ENCODE measurements around the gene CEMIP.
A peak's percentile ranks its signal among the peaks of the same experiment; 100 is the strongest.

The CEMIP gene

DNA sequence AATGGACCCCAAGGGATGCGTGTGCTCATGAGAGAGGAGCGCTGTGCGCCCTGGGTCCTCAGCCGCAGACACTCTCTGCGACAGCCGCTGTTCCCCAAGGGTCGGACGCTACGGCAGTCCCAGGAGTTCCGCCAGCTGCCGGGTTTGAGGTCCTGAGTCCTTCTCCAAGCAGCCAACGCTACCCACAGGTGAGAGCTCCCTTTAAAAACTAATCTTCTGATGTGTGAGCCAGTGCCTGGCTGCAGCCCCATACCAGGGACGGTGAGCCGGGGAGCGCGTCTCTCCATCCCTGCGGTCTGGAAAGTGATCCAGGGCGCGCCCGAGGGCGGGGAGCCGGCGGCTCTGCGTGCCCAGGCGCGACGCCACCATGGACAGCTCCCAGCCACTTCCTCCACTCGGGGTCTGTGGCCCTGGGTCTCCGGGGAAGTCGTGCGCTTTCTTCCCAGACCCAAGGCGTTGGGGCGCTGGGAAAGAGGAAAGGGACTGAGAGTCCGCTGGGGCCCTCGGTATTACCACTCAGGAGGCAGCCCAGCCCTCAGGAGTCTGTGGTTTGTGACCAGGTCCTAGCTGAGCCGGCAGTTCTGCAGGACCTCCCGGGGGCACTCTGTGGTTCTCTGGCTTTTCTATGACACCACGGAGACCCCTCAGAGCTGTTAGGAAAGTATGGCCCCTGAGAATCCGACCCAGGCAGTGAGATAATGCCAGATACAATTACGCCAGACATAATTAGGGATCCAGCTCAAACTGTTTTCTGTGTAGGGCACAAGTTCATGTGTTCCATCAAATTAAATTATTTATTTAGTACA is 1.4 kb downstream of the CEMIP start:
- H3K27ac ChIP-seq: no peak overlapping the region
- TF ChIP-seq, protein P1, sequence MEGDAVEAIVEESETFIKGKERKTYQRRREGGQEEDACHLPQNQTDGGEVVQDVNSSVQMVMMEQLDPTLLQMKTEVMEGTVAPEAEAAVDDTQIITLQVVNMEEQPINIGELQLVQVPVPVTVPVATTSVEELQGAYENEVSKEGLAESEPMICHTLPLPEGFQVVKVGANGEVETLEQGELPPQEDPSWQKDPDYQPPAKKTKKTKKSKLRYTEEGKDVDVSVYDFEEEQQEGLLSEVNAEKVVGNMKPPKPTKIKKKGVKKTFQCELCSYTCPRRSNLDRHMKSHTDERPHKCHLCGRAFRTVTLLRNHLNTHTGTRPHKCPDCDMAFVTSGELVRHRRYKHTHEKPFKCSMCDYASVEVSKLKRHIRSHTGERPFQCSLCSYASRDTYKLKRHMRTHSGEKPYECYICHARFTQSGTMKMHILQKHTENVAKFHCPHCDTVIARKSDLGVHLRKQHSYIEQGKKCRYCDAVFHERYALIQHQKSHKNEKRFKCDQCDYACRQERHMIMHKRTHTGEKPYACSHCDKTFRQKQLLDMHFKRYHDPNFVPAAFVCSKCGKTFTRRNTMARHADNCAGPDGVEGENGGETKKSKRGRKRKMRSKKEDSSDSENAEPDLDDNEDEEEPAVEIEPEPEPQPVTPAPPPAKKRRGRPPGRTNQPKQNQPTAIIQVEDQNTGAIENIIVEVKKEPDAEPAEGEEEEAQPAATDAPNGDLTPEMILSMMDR (IDR thresholded peaks at IDR 0.05; ENCODE audit: low read depth, low read length, missing control alignments): no peak
- peak; percentile 28 for DNase-seq
- peak overlapping the region; percentile 59 for H3K4me3 ChIP-seq (ENCODE audit: low read depth, low read length)
- no peaks in the 10 kb centered on the region for H3K36me3 ChIP-seq (replicated peaks)
- no peaks in the 10 kb centered on the region for H3K27me3 ChIP-seq (replicated peaks)
- in situ Hi-C loops (cut with HindIII; ENCODE audit: low pct_ligation_motif_present, low sequenced_read_pairs): no loop called here

DNA sequence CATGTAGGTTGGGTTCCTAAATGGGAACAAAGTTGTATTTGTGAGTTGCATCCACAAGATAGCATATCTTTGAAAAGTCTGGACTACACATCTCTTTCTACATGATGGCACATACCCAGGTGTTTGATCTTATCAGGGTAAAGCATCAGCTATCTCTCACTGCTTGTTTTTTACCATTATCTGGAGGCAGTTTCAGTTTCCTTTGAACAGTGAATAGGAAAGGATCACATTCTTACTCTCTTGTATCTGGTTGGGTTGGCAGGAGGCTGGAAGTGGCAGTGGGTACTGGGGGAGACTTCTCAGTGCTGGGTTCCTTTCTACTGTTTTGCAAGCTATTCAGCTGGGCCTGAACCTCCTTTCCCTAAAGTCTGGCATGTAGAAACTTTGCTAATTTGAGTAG is 4.1 kb downstream of the CEMIP start:
- in situ Hi-C loops (cut with HindIII; ENCODE audit: low pct_ligation_motif_present, low sequenced_read_pairs): no loop called here
- no peak for DNase-seq
- TF ChIP-seq, protein P1 (IDR thresholded peaks at IDR 0.05; ENCODE audit: low read depth, low read length, missing control alignments): no peak
- Histone ChIP-seq H3K4me3 (ENCODE audit: low read depth, low read length) (no peak overlapping the region), H3K27ac (no peak overlapping the region), H3K27me3 (replicated peaks) (no peaks in the 10 kb centered on the region), H3K36me3 (replicated peaks) (no peaks in the 10 kb centered on the region)

DNA sequence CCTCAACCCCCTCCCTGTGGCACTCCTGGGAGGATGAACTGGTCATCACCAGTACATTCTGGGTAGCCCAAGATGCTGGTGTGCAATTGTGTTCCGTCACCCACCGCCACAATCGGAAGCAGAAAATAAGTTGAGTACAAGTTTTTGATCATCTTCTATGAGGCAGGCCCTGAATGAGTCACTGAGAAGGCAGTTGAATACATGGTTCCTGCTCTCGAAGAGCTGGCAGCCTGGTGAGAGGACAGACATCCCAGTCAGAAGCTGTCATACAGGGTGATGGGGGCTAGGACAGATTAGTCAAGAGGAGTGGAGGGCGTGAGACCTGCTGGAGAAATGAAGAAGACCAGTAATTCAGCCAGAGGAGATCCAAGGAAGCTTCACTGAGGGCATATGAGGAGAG is 6.2 kb downstream of the CEMIP start:
- peak; percentile 12 for DNase-seq
- Histone ChIP-seq H3K27me3 (replicated peaks) (no peaks in the 10 kb centered on the region), H3K4me3 (ENCODE audit: low read depth, low read length) (no peak overlapping the region), H3K36me3 (replicated peaks) (no peaks in the 10 kb centered on the region), H3K27ac (no peak overlapping the region)
- in situ Hi-C loops (cut with HindIII; ENCODE audit: low pct_ligation_motif_present, low sequenced_read_pairs): no loop called here
- TF ChIP-seq, protein P1 (IDR thresholded peaks at IDR 0.05; ENCODE audit: low read depth, low read length, missing control alignments): no peak

- H3K27me3 ChIP-seq (replicated peaks): no peaks in the 10 kb centered on the region
- H3K36me3 ChIP-seq (replicated peaks): no peaks in the 10 kb centered on the region
- no peak overlapping the region for H3K4me3 ChIP-seq (ENCODE audit: low read depth, low read length)
- DNase-seq: no peak
- TF ChIP-seq, protein P1 (IDR thresholded peaks at IDR 0.05; ENCODE audit: low read depth, low read length, missing control alignments): no peak
- H3K27ac ChIP-seq: no peak overlapping the region
- in situ Hi-C loops (cut with HindIII; ENCODE audit: low pct_ligation_motif_present, low sequenced_read_pairs): no loop called here
These were observed 6.7 kb downstream of the CEMIP start for GRCh38 chr15:80785811-80786354.

DNA sequence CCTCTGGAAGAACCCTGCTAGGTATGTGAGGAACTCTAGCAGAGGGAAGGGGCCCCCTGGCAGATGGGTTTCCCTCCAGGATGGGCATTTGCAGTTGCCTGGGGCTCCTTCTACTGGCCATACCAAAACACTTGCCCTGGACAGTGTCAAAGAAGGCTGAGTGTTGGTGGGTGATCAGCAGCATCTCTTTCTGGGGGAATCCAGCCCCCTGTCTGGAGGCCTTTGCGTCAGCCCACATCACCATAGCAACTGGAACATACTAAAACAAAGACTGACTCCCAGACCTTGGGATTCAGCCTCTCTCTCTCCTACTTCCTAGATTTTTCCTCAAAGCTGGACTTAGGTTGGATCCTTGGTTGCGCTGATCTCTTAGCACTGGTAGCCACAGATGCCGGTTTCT is 8.1 kb downstream of the CEMIP start:
- H3K4me3 ChIP-seq (ENCODE audit: low read depth, low read length): no peak overlapping the region
- no peaks in the 10 kb centered on the region for H3K27me3 ChIP-seq (replicated peaks)
- no peak overlapping the region for H3K27ac ChIP-seq
- in situ Hi-C loops (cut with HindIII; ENCODE audit: low pct_ligation_motif_present, low sequenced_read_pairs): no loop called here
- no peak for DNase-seq
- no peaks in the 10 kb centered on the region for H3K36me3 ChIP-seq (replicated peaks)
- TF ChIP-seq, protein P1 (IDR thresholded peaks at IDR 0.05; ENCODE audit: low read depth, low read length, missing control alignments): no peak
